NB4 (cell line): ENCODE data around the gene HOXC5.
"Not testable (repeated sequence)": the region's sequence is repeated elsewhere in the genome, so short reads cannot be mapped to it uniquely, and the experiment has no call there.

Experiments used
- DNase-seq: peaks from one replicate; pipeline ENCODE4 v3.0.0; 2010; ENCODE audit warnings: low read depth
- H3K4me3 ChIP-seq: one replicate; pipeline ENCODE4 v1.5.1; 2011; ENCODE audit warnings: mild to moderate bottlenecking, low read depth, low read length, moderate library complexity
- MYC ChIP-seq: IDR thresholded peaks from 2 replicates; pipeline ENCODE4 v1.6.1; 2011; ENCODE audit warnings: low read depth, low read length
- POLR2A ChIP-seq: IDR thresholded peaks from 2 replicates; pipeline ENCODE4 v1.6.1; 2011; ENCODE audit warnings: mild to moderate bottlenecking; ENCODE audit not compliant: insufficient read length; ENCODE audit errors: extremely low read depth
- TF ChIP-seq, protein P1 (sequence below): IDR thresholded peaks from 2 replicates; pipeline ENCODE4 v1.6.1; 2011; ENCODE audit warnings: low read depth, low read length
- TF ChIP-seq, protein P2 (sequence below): IDR thresholded peaks from one replicate; pipeline ENCODE4 v1.5.1; 2012; ENCODE audit warnings: low read depth, low read length

Gene HOXC5

GRCh38 chr12:54068418-54069070 is 35.7 kb downstream of the HOXC5 start:
- no peak overlapping the region for H3K4me3 ChIP-seq
- TF ChIP-seq MYC (no peak), POLR2A (no peak)
- TF ChIP-seq, protein P1, sequence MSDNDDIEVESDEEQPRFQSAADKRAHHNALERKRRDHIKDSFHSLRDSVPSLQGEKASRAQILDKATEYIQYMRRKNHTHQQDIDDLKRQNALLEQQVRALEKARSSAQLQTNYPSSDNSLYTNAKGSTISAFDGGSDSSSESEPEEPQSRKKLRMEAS: no peak
- TF ChIP-seq, protein P2, sequence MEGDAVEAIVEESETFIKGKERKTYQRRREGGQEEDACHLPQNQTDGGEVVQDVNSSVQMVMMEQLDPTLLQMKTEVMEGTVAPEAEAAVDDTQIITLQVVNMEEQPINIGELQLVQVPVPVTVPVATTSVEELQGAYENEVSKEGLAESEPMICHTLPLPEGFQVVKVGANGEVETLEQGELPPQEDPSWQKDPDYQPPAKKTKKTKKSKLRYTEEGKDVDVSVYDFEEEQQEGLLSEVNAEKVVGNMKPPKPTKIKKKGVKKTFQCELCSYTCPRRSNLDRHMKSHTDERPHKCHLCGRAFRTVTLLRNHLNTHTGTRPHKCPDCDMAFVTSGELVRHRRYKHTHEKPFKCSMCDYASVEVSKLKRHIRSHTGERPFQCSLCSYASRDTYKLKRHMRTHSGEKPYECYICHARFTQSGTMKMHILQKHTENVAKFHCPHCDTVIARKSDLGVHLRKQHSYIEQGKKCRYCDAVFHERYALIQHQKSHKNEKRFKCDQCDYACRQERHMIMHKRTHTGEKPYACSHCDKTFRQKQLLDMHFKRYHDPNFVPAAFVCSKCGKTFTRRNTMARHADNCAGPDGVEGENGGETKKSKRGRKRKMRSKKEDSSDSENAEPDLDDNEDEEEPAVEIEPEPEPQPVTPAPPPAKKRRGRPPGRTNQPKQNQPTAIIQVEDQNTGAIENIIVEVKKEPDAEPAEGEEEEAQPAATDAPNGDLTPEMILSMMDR: no peak
- no peak for DNase-seq

GRCh38 chr12:54071942-54072341 is 39.1 kb downstream of the HOXC5 start:
- H3K4me3 ChIP-seq: no peak overlapping the region
- DNase-seq: no peak
- TF ChIP-seq, protein P2: no peak
- TF ChIP-seq MYC (no peak), POLR2A (no peak)
- TF ChIP-seq, protein P1: no peak

- H3K4me3 ChIP-seq: no peak overlapping the region
- no peak for DNase-seq
- TF ChIP-seq, protein P2: no peak
- TF ChIP-seq MYC: no peak
- TF ChIP-seq, protein P1: no peak
- no peak for TF ChIP-seq POLR2A
Measured at GRCh38 chr12:54074308-54074707, 41.5 kb downstream of the HOXC5 start.

DNA sequence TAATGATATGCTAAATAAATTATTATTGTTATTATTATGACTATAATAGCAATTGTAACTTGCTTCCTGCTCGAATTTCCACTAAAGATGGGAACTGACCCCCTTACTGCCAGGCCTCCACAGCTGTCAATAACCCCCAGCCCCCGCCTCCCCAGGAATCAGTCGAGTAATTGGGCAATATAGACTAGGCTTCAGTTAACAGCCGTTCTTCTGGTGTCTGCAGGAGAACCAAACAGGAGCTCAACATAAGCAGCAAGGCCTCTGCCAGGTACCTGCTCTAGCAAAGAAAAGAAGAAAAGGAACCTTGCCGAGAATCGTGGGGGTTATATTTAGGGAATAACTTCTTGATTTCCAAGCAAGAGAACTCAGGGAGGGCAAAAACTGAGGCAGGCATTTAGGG is 42.6 kb downstream of the HOXC5 start:
- H3K4me3 ChIP-seq: no peak overlapping the region
- TF ChIP-seq, protein P2: no peak
- TF ChIP-seq POLR2A (no peak), MYC (no peak)
- TF ChIP-seq, protein P1: no peak
- DNase-seq: peak; percentile 32

- no peak for DNase-seq
- TF ChIP-seq, protein P2: no peak
- TF ChIP-seq, protein P1: no peak
- no peak for TF ChIP-seq MYC
- no peak for TF ChIP-seq POLR2A
- no peak overlapping the region for H3K4me3 ChIP-seq
Measured at GRCh38 chr12:54075974-54076373, 43.1 kb downstream of the HOXC5 start.

DNA sequence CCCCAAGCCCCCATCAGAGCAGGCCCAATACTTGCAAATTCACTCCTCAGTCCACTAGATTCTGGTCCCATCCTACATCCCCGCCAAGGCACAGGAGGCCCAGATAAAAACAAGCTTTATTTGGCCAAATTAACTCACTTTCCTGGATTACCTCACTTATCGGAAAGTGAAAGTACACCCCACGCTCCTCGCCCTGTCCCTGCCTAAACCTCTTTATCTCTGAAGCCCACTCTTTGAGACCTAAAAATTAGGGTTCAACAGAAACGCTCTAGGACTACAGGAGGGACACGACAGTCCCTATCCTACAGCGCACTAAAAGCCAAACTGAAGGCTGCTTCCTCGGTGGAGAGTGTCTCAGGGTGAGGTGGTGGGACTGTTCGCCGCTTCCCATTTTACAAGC is 45.0 kb downstream of the HOXC5 start:
- not testable (repeated sequence) for H3K4me3 ChIP-seq

GRCh38 chr12:54079115-54079514 is 46.3 kb downstream of the HOXC5 start:
- H3K4me3 ChIP-seq, DNase-seq: not testable (repeated sequence)

More for the DNA sequence above, 45.0 kb downstream of the HOXC5 start:
- not testable (repeated sequence) for DNase-seq

DNA sequence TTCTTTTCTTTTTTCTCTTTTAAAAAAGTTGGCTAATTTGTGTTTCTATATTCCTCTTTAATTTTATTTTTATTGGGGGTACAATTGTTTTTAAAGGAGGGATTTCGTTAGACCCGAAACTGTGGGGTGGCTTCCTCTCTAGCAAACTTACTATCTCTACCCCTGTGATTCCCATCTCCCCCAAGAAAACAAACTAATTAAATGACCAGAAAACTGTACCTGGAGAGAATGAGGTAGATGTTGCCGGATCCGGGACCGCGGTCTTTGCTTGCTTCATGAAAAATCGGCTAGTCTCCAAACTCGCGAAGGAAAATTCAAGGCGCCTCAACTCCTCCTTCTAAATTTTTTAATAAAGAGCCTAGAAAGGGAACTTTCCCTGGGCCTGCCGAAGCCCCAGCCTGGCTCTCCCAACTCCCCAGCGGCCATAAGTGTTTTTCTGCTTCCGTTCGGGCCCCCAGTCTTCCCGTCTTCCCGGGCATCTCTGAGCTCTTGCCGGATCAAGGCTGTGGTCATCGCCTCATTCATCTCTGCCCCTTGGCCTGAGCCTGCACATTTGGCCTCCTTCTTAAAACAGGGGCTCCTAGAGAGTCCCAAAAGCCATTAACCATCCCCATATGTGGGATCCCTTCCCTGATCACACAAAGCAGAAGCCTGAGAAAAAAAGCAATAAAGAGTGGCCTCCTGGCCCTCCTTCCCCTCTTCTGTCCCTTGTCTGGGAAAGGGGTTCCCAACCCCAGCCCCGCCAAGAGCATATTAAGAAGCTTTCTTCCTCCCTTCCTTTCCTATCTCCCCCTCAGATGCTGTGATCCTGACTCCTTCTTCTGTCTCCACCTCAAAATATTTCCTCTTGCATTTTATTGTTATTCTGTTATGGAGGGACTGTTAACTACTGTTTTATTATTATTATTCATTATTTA is 47.4 kb downstream of the HOXC5 start:
- H3K4me3 ChIP-seq, DNase-seq: not testable (repeated sequence)

DNA sequence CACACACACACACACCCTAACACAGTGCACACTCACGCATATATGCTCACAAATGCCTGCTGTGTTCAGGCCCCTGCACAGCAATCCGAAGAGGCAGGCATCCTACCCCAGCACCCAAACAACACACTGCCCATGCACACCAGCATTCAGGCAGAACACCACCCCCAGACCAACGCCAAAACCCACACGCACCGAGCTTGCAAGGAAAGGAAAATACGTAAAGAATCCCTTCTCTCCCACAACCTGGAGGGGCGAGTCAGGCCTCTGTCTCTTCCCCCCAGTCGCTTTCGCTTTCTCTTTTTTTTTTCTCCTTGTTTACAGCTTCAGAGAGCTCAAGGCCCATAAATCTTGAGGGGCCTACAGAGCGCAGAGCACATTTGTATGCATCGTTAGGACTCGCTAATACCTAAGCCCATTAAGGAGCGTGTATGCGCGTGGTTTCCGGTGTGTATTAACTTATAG is 48.2 kb downstream of the HOXC5 start:
- H3K4me3 ChIP-seq, DNase-seq: not testable (repeated sequence)
